Neural progenitor cell (in vitro differentiated cells): ENCODE results near the gene PLEKHA1.

Source experiments
- CTCF ChIP-seq: fragments of 200-600 bp; sonication (generic); IDR thresholded peaks from 2 replicates; pipeline ENCODE4 v1.5.1; 2017; ENCODE audit warnings: antibody characterized with exemption, mild to moderate bottlenecking
- EZH2 ChIP-seq: fragments of 200-600 bp; sonication (generic); IDR thresholded peaks from 2 replicates; pipeline ENCODE4 v1.6.1; 2017; ENCODE audit warnings: antibody characterized with exemption, mild to moderate bottlenecking, moderate library complexity

- TF ChIP-seq CTCF (no peak), EZH2 (no peak)
These were observed 47.7 kb upstream of the PLEKHA1 start for GRCh38 chr10:122326806-122327205.
